ENCODE data around the gene DPP6.

DPP6 gene

DNA sequence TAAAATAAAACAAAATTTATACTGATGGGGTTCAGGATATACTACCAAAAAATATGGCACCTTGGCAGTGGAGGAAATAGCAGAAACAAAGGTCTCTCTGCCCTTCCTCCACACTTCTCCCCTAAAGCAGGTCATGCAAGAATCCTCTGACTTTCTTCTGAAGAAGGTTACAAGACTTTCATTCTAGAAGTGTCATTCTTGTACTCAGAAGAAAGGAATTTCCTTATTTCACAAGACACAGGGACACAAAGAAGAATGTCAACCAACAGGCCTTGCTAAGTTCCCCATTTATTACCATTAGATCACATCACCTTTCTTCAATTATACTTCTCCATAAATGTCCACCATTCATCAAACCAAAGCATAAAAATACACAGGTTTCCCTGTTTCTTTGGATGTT lies 480.6 kb downstream of the DPP6 start:
- DNase-seq (ENCODE audit: low read depth): no peak

DNA sequence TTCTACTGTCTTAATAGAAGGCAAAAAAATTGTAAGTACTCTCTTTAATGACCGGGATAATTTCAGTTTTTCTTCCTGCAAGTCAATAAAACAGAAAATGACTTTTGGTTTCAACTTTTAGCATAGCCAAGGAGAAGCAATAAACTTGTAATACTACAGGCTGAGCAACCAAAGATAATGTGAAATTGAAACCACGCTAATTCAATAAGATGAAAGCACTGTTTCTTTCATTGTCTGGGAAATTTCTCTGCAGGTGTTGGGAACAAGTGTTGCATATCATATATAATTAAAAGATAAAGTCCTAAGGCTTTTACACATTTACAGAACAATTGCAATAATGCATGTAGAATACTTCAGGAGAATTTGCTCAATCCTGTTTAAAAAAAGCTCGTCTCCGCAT lies 488.4 kb downstream of the DPP6 start:
- no peak for DNase-seq (ENCODE audit: low read depth)

DNA sequence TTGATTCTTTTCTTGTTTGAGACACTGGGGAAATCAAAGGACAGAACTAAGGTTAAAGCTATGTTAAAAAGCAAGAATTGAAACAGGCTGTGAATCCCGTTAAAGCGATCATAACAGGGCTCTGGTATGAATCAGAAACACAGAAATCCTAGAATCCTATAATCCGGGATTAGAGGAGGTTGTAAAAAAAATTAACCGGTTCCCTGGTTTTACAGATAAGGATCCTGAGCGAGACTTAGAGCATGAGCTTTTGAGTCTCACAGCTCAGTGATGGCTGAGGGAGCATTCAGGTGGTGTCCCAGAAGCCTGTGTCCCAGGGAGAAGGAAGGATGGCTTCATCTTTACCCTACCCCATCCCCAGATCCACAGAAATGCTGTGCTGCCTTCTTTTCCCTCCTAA lies 489.4 kb downstream of the DPP6 start:
- no peak for DNase-seq (ENCODE audit: low read depth)

DNA sequence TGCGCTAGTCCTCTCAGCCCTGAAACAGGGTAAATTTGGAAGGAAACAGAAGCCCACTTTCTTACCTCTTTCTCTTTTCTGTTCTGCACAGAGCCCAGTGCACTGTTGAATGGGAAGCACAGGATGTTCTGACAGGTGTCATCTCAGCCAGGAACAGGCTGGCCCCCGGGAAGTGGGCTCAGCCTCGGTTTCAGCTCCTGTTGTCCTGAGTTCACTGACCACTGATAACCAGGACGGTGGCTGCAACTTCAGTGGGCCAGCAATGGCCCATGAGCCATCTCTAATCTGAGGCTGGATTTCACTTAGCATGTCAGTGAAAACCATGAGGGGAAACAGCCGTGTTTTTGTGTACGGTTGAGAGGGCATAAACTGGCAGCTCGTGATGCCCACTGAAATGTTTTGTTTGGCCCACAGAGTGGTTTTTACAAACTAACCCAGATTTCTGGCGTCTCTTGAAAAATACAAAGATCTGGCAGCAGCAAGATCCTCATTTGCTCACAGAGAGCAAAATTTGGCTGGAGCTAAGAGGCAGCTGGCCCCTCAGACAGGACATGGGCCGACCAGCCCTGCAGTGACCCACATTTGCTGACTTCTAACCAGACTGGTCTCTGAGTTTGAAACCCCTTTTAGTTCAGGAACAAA lies 494.9 kb downstream of the DPP6 start:
- no peak for DNase-seq (ENCODE audit: low read depth)

DNA sequence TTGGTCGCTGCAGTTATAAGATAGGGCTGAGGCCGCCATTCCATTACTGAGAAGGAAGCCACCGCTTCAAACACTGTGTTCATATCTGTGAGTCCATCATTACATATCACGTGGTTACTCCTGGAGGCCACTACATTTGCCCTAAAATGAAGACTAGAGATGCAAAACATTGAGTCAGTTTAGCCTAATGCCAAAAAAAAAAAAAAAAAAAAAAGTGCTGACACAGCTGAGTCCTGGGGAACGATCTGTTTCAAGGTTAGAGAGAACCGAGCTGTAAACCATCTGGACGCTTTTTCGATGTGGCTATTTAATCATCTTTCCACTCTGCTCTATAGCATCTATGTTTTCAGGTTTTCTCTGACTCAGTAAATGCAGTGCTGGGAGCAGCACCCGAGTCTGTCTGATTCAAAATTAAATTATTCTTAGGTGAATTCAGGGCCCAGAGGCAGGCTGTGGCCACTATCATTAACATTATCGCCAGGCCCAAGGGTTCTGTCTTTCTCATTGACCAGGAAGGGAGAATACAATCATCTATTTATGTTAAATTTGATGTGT lies 501.6 kb downstream of the DPP6 start:
- DNase-seq (ENCODE audit: low read depth): no peak

DNA sequence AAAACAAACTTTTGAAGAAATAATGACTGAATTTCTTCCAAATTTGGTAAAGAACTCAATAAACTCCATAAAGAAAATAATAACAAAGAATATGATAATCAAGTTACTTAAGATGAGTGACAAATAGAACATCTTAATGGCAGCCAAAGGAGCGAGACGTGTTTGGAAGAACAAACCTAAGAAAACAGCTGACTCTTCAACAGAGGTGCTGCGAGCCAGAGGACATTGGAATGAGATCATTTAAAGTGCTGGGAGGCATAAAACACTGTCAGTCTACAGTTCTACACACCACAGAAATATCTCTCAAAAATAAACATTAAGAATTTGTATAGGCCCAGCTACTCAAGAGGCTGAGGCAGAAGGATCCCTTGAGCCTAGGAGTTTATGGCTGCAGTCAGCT lies 507.3 kb downstream of the DPP6 start:
- no peak for DNase-seq (ENCODE audit: low read depth)

DNA sequence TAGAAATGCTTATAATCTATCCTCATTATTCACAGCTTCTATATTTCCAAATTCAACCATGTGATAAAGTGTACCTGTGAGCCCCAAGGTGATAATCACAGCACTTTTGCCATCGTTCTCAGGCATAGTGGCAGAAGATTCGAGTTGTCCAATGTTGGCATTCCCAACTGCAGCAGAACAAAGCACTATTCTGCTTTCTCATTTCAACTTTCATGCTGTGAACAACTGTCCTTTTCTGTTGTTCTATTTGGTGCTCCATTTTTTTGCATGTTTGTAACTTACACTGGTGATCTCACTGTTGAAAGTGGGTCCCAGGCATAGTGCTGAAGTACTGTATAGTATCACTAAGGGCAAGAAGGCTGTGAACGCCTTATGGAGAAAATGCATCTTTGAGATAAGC lies 512.5 kb downstream of the DPP6 start:
- DNase-seq (ENCODE audit: low read depth): no peak

DNA sequence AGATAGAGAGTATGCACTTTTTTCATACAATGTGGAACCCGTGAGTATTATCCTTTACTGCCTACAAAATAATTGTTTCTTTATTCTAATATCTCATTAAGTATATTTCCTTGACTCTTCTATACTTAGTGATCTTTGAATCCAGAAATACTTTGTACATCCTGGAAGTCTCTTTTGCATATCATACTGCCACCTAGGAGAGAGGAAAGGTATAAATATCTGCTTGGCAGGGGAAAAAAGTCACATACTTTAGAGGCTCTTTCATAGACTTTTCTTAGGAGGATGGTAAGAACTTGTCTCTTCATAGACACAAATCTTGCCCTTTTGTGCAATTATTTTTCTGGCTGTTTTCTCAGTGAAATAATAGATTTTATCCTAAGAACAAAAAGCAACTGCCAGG lies 514.7 kb downstream of the DPP6 start:
- no peak for DNase-seq (ENCODE audit: low read depth)

DNA sequence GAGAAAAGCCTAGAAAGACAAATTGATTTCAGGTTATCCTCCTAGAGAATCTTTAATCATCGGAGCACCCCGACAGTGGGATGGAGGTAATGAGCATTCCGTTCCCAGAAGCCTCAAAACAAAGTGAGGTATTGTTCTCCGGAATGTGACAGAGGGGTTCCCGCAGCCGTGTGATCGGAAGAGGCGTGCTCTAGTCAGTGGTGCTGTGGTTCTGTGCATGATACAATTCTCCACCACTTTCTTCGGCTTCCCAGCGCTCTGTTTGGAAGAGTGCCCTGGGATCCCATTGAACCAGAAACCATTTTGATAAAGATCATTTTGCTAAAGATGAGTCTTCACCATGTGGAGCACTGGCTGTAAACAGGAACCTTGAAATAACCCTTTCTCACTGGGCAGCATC lies 516.1 kb downstream of the DPP6 start:
- DNase-seq (ENCODE audit: low read depth): no peak

DNA sequence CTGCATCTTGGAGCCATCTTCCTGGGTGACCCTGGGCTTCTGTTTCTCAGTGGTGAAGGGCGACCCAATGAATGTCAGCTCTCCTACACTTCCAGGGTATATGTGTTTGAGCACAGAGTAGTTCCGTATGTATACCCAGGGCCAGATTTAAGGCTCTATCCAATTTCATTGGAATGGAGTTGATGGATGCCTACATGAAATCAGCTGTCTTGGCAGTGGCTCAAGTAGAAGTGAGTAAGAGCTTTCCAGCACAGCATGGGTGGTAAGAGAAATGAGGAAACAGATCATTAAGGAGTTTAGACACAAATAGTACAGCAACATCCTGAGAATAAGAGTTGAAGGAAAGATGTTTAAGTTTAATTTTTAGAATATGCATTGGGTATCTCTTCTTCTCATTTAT lies 517.7 kb downstream of the DPP6 start:
- no peak for DNase-seq (ENCODE audit: low read depth)

DNA sequence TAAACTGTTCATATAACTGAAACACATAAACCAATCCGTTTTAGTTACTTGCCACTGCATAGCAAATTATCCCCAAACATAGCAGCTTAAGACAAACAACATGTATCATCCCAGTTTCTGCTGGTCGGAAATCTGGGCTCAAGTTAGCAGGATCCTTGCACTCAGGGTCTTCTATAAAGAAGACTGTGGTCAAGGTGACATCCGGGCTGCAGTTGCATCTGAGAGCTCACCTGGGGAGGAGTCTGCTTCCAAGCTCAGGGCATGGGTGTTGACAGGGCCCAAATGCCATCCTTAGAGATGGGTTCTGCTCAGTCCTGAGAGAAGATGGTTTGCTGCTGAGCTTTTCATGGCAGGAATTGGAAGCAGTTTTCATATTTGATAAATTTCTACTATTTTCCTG lies 519.6 kb downstream of the DPP6 start:
- DNase-seq (ENCODE audit: low read depth): no peak

DNA sequence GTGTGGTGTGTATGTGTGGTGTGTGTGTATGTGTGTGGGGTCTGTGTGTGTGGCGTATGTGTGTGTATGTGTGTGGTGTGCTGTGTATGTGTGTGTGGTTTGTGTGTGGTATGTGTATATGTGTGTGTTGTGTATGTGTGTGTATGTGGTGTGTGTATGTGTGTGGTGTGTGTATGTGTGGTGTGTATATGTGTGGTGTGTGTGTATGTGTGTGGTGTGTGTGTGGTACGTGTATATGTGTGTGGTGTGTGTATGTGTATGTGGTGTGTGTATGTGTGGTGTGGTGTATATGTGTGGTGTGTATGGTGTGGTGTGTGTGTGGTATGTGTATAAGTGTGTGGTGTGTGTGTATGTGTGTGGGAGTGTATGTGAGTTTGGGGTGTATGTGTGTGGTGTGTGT lies 522.0 kb downstream of the DPP6 start:
- no peak for DNase-seq (ENCODE audit: low read depth)

DNA sequence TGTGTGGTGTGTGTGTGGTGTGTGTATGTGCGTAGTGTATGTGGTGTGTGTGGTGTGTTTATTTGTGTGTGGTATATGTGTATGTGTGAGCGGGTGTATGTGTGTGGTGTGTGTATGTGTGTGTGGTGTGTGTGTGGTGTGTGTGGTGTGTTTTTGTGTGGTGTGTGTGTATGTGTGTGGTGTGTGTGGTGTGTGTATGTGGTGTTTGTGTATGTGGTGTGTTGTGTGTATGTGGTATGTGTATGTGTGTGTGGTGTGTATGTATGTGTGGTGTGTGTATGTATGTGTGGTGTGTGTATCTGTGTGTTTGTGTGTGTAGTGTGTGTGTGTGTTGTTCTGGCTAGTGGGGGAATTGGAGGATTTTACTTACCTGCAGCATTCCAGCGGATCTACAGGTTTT lies 523.3 kb downstream of the DPP6 start:
- DNase-seq (ENCODE audit: low read depth): no peak

DNA sequence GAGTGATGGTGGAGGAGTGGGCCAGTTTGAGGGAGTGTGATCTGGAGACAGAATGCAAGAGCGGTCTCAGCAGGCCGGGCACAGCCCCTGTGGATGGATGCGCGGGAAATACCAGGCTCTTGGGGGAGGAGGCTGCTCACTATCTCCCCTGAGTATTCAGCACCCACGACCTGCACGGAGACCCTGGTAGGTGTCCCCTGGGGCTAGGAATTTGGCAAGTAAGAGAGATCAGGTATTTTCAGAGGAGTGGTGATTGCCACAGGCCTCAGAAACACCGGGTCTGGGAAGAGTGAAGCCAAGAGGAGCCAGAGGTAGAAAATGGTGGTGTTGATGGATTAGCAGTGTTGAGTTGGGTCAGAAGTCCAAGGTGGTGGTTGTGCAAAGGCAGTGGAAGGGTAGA lies 524.4 kb downstream of the DPP6 start:
- no peak for DNase-seq (ENCODE audit: low read depth)

DNA sequence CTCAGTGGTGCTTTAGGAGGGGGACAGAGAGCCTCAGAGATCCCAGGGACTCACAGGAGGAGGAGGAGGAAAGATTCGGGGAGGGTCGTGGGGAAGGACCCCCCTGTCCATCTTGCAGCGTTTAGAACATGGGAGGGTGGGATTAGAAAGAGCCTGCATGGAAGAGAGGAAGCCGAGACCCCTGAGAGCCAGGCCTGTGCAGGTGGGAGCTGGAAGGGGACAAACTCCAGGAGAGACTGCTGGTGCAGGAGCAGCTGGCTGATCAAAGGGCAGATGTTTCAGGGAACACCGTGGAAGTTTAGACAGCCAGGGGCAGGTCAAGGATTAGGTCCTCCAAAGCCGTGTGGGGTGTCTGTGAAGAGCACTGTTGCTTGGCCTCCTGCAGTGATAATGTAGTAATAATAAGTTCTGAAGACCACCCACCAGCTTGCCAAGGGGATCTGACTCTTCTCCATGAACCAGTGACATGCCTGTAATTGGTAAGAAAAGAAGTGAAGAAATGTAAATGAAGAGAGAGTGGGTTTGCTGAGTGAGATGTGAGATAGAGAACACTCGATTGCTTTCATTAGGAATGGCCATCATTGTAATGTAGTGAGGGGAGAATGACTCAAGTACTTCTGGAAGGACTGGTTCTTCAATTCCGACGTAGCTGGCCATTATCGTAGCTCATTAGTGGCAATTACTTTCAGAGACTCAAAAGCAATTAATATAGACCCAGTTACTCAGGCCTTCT lies 525.1 kb downstream of the DPP6 start:
- DNase-seq (ENCODE audit: low read depth): no peak

DNA sequence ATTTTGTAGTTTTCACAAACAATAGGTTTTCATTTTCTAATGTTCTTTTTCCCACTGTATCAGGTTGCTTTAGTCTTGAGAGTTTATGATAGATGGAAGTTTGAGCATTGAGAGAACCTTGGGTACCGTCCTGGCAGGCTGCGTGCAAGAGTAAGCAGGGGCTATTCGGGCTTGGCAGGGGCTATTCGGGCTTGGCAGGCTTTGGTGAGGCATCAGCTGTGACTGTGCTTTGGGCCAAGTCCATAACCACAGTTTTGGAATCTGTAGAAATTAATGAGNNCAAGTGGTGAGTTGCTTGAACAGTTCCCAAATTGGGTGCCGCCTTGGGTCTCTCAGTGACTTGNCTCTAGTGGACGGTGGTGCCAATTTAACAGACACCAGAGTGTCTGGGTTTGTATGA lies 526.1 kb downstream of the DPP6 start:
- no peak for DNase-seq (ENCODE audit: low read depth)

DNA sequence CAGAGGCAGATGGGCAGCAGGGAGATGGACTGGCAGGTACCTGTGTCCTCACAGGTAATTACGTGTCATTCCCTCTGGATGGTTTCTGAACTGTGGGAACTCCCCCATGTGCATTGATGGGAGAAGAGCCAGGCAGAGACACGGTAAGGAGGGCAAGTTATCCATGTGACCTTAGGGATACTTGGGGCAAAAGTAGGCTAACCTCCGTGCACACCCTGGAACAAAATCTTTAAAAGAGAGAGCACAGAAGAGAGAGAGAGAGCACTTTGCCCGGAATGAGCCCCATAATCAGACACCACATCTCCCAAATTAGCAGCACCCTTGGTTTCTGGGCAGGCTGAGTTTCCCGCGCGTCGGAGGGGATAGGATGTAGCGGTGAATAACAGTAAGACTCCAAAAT lies 527.5 kb downstream of the DPP6 start:
- no peak for DNase-seq (ENCODE audit: low read depth)

DNA sequence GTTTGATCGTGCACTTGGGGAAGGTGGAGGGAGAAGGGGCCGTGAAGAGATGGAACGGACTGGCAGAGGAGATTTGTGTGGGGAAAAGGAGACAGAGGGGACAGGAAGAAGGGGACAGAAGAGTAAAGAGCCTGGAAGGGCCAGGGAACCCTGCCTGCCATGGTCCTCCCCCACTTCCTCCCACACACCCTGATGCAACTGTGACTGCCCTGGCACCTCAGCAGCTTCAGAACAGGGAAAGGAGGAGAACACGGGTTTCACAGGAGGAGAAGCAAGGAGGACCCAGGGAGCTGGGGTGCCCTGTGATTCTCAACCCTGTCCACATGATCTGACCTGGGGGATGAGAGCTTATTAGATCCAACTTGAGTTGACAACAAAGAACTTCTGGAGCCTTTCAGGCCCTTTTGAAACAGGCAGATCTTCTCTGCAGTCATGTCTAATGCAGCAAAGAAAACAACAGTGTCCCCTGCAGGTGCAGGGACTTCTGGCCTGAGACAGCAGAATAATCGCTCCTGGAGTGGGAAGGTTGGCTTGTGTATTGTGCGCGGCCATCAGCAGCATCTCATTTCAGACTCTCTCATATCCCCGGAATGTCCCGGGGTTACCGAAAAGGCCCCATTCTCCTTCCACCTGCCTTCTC lies 529.2 kb downstream of the DPP6 start:
- no peak for DNase-seq (ENCODE audit: low read depth)

DNA sequence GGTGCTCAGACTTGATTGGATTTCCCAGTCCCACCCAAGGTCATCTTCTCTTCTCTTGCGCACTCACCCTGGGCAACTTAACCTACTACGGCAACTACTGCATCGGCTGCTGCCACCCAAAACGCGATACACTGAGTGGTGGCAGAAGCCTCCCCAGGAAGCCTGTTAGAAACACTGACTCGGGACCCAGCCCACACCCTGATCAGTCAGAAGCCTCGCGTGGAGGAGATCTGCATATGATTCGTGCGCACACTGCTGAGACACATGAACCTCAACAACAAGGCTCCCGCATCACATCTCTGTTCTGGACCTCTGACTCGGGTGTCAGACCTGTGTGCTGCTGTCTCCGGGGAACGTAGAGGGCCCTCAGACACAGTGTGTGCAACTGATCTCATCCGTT lies 531.3 kb downstream of the DPP6 start:
- DNase-seq (ENCODE audit: low read depth): no peak

DNA sequence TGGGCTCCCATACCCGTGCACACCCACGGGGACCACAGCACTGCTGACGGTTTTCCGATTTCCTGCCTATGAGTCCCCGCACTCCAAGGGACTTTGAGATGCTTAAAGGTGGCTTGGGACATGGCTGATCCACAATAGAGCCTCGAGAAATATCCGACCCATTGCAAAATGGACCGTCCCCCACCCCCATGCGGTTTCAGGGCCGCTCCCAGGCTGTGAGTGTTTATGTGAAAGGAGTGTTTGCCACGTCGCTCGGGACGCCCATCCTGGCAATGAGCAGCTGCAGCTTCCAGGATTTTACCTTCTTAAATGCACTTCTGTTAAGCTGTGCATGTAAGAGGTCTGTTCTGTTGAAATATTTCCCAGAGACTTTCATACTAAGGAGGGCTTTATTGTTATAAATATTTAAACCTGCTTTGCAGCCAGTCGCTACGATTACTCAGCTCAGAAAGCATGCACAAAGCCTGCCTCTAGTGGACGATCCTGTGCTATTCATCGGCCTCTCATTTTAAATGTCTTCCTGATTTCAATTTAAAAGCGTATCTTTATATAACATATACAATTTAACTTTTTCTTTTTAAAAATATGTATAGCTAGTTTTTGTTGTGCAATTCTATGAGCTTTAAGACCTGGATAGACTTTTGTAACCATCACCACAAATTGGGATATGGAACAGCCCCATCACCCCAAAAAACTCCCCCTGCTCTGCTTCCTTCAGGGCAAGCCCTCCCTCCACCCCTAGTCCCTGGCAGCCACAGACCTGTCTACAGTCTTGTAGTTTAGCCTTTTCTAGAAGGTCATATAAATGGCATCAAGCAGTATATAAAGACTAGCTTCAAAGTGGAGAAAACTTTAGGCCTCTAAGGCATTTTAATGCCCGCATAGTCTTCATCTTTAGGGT lies 532.4 kb downstream of the DPP6 start:
- no peak for DNase-seq (ENCODE audit: low read depth)

DNA sequence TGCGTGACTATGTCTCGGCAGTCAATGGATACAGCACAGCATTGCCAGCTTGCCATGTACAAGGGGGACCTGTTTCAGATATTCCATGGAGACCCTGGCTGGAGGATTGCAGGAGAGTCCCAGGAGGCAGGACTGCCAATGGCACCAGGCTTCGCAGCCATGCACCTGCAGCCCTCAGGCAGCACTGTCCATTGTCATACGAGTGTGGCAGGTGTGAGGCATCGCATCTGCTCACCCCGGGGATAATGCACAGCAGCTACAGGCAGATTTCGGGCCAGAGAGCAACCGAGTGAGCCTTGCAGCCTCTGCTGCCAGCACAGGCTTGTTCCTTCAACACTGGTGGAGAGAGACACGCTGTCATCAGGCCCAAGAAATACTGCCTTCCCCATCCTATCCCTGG lies 535.6 kb downstream of the DPP6 start:
- DNase-seq (ENCODE audit: low read depth): no peak

DNA sequence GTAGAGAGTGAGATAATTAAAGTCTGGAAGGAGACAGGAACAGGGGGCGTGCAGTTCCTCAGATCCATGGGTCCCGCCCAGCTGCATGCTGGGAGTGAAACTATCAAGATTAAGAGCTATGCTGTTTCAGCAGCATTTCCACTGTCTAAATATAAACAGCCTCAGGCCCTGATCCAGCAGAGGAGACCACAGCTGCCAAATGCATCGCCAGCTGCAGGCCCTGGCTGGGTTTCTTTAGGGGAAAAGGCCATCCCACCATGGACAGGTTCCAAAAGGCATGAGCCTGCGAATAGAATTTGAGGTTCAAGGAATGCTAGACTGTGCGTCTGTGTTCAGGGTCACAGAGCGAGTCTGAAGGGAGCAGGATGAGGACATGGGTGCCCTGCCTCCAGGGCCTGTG lies 539.3 kb downstream of the DPP6 start:
- no peak for DNase-seq (ENCODE audit: low read depth)

All from EH (cell line).